Naive thymus-derived CD4-positive, alpha-beta T cell (primary cell): ENCODE results near the gene DMD. TPM values are rescaled to one million over a fixed set of nuclear protein-coding genes. Genes with fewer than 3 reads are reported as not detected.
A peak's percentile ranks its signal among the peaks of the same experiment; 100 is the strongest.

Source experiments
- ATAC-seq: fragments of 150-1000 bp; cut with Tn5 transposase; 2 replicates; pipeline ENCODE4 v1.10.0; 2021; ENCODE audit warnings: mild to moderate bottlenecking, moderate library complexity
- CTCF ChIA-PET: fragments of 350-600 bp; sonication (Branson Sonifier 250); formaldehyde crosslinking; loops from one replicate; lab custom pipeline; 2021; ENCODE audit warnings: antibody characterized with exemption; lab: Charles Lee
- POLR2A ChIA-PET: fragments of 350-600 bp; sonication (Branson Sonifier 250); formaldehyde crosslinking; loops from one replicate; lab custom pipeline; 2021; ENCODE audit warnings: antibody characterized with exemption, inconsistent platforms; lab: Charles Lee
- DNase-seq, 9 donors: peaks; one replicate each; pipeline versions ENCODE4 v3.0.0 to v3.0.0-alpha.2; 2020 to 2022; ENCODE audit warnings: mixed read lengths in 1 of 9
- H3K27ac ChIP-seq: one replicate; pipeline ENCODE4 v1.7.0; 2013; ENCODE audit warnings: mild to moderate bottlenecking, low read depth, low read length, moderate library complexity
- H3K27me3 ChIP-seq, 2 donors: one replicate each; pipeline ENCODE4 v1.7.0; 2013; ENCODE audit warnings: low read length in 2 of 2, mild to moderate bottlenecking in 2 of 2, moderate library complexity in 2 of 2; ENCODE audit not compliant: control insufficient read depth in 2 of 2, insufficient read depth in 2 of 2
- H3K36me3 ChIP-seq, 3 experiments: 1 replicate in 2 of 3; 2 replicates in 1 of 3; pipeline ENCODE4 v1.7.0; 2013; ENCODE audit warnings: low read length in 3 of 3, mild to moderate bottlenecking in 3 of 3, moderate library complexity in 1 of 3; ENCODE audit not compliant: insufficient read depth in 3 of 3, control insufficient read depth in 2 of 3
- H3K4me1 ChIP-seq, 2 donors: one replicate each; pipeline ENCODE4 v1.7.0; 2013; ENCODE audit warnings: low read length in 2 of 2, mild to moderate bottlenecking in 2 of 2, moderate library complexity in 1 of 2; ENCODE audit not compliant: control insufficient read depth in 2 of 2, insufficient read depth in 2 of 2
- H3K4me3 ChIP-seq: 2 replicates; pipeline ENCODE4 v1.7.0; 2013; ENCODE audit warnings: mild to moderate bottlenecking, low read length
- H3K9me3 ChIP-seq, 3 experiments: 1 replicate in 2 of 3; 2 replicates in 1 of 3; pipeline ENCODE4 v1.7.0; 2013; ENCODE audit warnings: low read length in 3 of 3; ENCODE audit not compliant: control insufficient read depth in 2 of 3
- H3K27ac Mint-ChIP-seq, 9 donors: one replicate each; pipeline ENCODE4 v1.8.0; 2020 to 2022; ENCODE audit warnings: mixed read lengths in 9 of 9, mild to moderate bottlenecking in 8 of 9, moderate library complexity in 5 of 9, inconsistent platforms in 2 of 9
- H3K27me3 Mint-ChIP-seq, 5 donors: one replicate each; pipeline ENCODE4 v1.8.0; 2021 to 2022; ENCODE audit warnings: mixed read lengths in 5 of 5, mild to moderate bottlenecking in 1 of 5
- H3K36me3 Mint-ChIP-seq, 5 donors: one replicate each; pipeline ENCODE4 v1.8.0; 2020 to 2022; ENCODE audit warnings: mixed read lengths in 5 of 5, mild to moderate bottlenecking in 3 of 5, inconsistent platforms in 1 of 5
- H3K4me1 Mint-ChIP-seq, 7 donors: one replicate each; pipeline ENCODE4 v1.8.0; 2020 to 2022; ENCODE audit warnings: mixed read lengths in 7 of 7, mild to moderate bottlenecking in 3 of 7, inconsistent platforms in 1 of 7
- H3K4me3 Mint-ChIP-seq, 10 donors: one replicate each; pipeline ENCODE4 v1.8.0; 2020 to 2022; ENCODE audit warnings: mild to moderate bottlenecking in 10 of 10, mixed read lengths in 10 of 10, moderate library complexity in 6 of 10, inconsistent platforms in 2 of 10
- H3K9me3 Mint-ChIP-seq, 11 donors: one replicate each; pipeline ENCODE4 v1.8.0; 2020 to 2022; ENCODE audit warnings: mixed read lengths in 11 of 11, mild to moderate bottlenecking in 4 of 11, inconsistent platforms in 1 of 11, moderate library complexity in 1 of 11
- intact Hi-C, 2 donors: fragments of 100-400 bp; cut with micrococcal nuclease; formaldehyde crosslinking; loops; one replicate each; pipeline ENCODE4 v1.15.1; 2023
- polyA plus RNA-seq, 2 donors: library from polyadenylated mRNA; unstranded; fragments of 300-500 nt; fragmentation: Illumina TruSeq; gene quantifications; one replicate each; pipeline ENCODE4 v1.2.3, GENCODE V29; 2021
- total RNA-seq, 6 experiments: library from RNA in 5 of 6; stranded (reverse) in 5 of 6; gene quantifications; 1 replicate in 5 of 6; 2 replicates in 1 of 6; pipeline ENCODE4 v1.2.3 and lab custom pipeline; 2021 to 2026

DMD gene
- total and polyA plus RNA-seq, 7 experiments from 2014 or later: 0.02 to 4.9 (median 0.28) TPM; not detected in 3

- POLR2A ChIA-PET: no interaction called here
- Mint-ChIP-seq H3K4me1 (no peaks in the 10 kb centered on the region), H3K4me3 (no peak overlapping the region), H3K27ac (no peak overlapping the region), H3K9me3 (no peaks in the 10 kb centered on the region), H3K36me3 (no peaks in the 10 kb centered on the region), H3K27me3 (peaks cover 0 to 2% (median 0%) of the 10 kb centered on the region in 5 donors)
- H3K27ac ChIP-seq: no peak overlapping the region
- no peak for DNase-seq
- H3K27me3 ChIP-seq: no peaks in the 10 kb centered on the region
- no peaks in the 10 kb centered on the region for H3K36me3 ChIP-seq
- no peaks in the 10 kb centered on the region for H3K9me3 ChIP-seq
- no peak overlapping the region for H3K4me3 ChIP-seq
- intact Hi-C loops: no loop called here
- CTCF ChIA-PET: no interaction called here
- no peak for ATAC-seq
- H3K4me1 ChIP-seq: no peaks in the 10 kb centered on the region
Measured at GRCh38 chrX:31236231-31236630, 1975.1 kb downstream of the DMD start.

- DNase-seq: no peak
Measured at GRCh38 chrX:31233941-31234496, 1977.3 kb downstream of the DMD start.

GRCh38 chrX:31232506-31232905 lies 1978.8 kb downstream of the DMD start:
- intact Hi-C loops: no loop called here
- no peaks in the 10 kb centered on the region for H3K4me1 Mint-ChIP-seq
- no peaks in the 10 kb centered on the region for H3K36me3 ChIP-seq
- H3K9me3 Mint-ChIP-seq: peaks cover 0 to 2% (median 0%) of the 10 kb centered on the region in 11 donors
- H3K36me3 Mint-ChIP-seq: no peaks in the 10 kb centered on the region
- no peak overlapping the region for H3K4me3 ChIP-seq
- no peak overlapping the region for H3K27ac Mint-ChIP-seq
- no peaks in the 10 kb centered on the region for H3K27me3 ChIP-seq
- no peak overlapping the region for H3K27ac ChIP-seq
- DNase-seq (no peak), ATAC-seq (no peak)
- POLR2A ChIA-PET: no interaction called here
- CTCF ChIA-PET: no interaction called here
- peaks cover 0 to 2% (median 0%) of the 10 kb centered on the region in 5 donors for H3K27me3 Mint-ChIP-seq
- no peak overlapping the region for H3K4me3 Mint-ChIP-seq
- no peaks in the 10 kb centered on the region for H3K4me1 ChIP-seq
- no peaks in the 10 kb centered on the region for H3K9me3 ChIP-seq

More at GRCh38 chrX:31233941-31234496, 1977.3 kb downstream of the DMD start:
- Histone ChIP-seq H3K4me3 (no peak overlapping the region), H3K27ac (no peak overlapping the region), H3K4me1 (no peaks in the 10 kb centered on the region), H3K36me3 (no peaks in the 10 kb centered on the region), H3K9me3 (no peaks in the 10 kb centered on the region), H3K27me3 (no peaks in the 10 kb centered on the region)
- H3K4me1 Mint-ChIP-seq: no peaks in the 10 kb centered on the region
- no peak overlapping the region for H3K4me3 Mint-ChIP-seq
- no peaks in the 10 kb centered on the region for H3K36me3 Mint-ChIP-seq
- no peak for ATAC-seq
- peaks cover 0 to 2% (median 0%) of the 10 kb centered on the region in 5 donors for H3K27me3 Mint-ChIP-seq
- H3K9me3 Mint-ChIP-seq: peaks cover 0 to 2% (median 0%) of the 10 kb centered on the region in 11 donors
- H3K27ac Mint-ChIP-seq: no peak overlapping the region
- intact Hi-C loops: no loop called here
- ChIA-PET POLR2A (no interaction called here), CTCF (no interaction called here)

- Mint-ChIP-seq H3K36me3 (no peaks in the 10 kb centered on the region), H3K27me3 (peaks cover 0 to 4% (median 0%) of the 10 kb centered on the region in 5 donors), H3K4me1 (no peaks in the 10 kb centered on the region), H3K27ac (no peak overlapping the region), H3K4me3 (no peak overlapping the region), H3K9me3 (peaks cover 0 to 3% (median 0%) of the 10 kb centered on the region in 11 donors)
- Histone ChIP-seq H3K27me3 (no peaks in the 10 kb centered on the region), H3K4me1 (no peaks in the 10 kb centered on the region), H3K4me3 (no peak overlapping the region), H3K36me3 (no peaks in the 10 kb centered on the region), H3K27ac (no peak overlapping the region), H3K9me3 (no peaks in the 10 kb centered on the region)
- CTCF ChIA-PET: no interaction called here
- ATAC-seq: peak; percentile 37
- POLR2A ChIA-PET: no interaction called here
- no peak for DNase-seq
- intact Hi-C loops: no loop called here
Measured at GRCh38 chrX:31228909-31229308, 1982.4 kb downstream of the DMD start.

GRCh38 chrX:31228415-31228832 lies 1982.9 kb downstream of the DMD start:
- H3K36me3 Mint-ChIP-seq: no peaks in the 10 kb centered on the region
- ChIA-PET POLR2A (no interaction called here), CTCF (no interaction called here)
- Histone ChIP-seq H3K4me3 (no peak overlapping the region), H3K36me3 (no peaks in the 10 kb centered on the region), H3K27ac (no peak overlapping the region), H3K27me3 (no peaks in the 10 kb centered on the region), H3K9me3 (no peaks in the 10 kb centered on the region), H3K4me1 (no peaks in the 10 kb centered on the region)
- peaks cover 0 to 4% (median 0%) of the 10 kb centered on the region in 5 donors for H3K27me3 Mint-ChIP-seq
- ATAC-seq (no peak), DNase-seq (no peak)
- intact Hi-C loops: no loop called here
- H3K4me3 Mint-ChIP-seq: no peak overlapping the region
- no peak overlapping the region for H3K27ac Mint-ChIP-seq
- peaks cover 0 to 3% (median 0%) of the 10 kb centered on the region in 11 donors for H3K9me3 Mint-ChIP-seq
- no peaks in the 10 kb centered on the region for H3K4me1 Mint-ChIP-seq

GRCh38 chrX:31227250-31227649 lies 1984.1 kb downstream of the DMD start:
- no peaks in the 10 kb centered on the region for H3K36me3 ChIP-seq
- H3K4me1 ChIP-seq: no peaks in the 10 kb centered on the region
- no peak for DNase-seq
- no peak for ATAC-seq
- ChIA-PET CTCF (no interaction called here), POLR2A (no interaction called here)
- H3K9me3 ChIP-seq: no peaks in the 10 kb centered on the region
- no peak overlapping the region for H3K4me3 ChIP-seq
- Mint-ChIP-seq H3K27me3 (peaks cover 0 to 2% (median 0%) of the 10 kb centered on the region in 5 donors), H3K27ac (no peak overlapping the region), H3K9me3 (peaks cover 0 to 3% (median 0%) of the 10 kb centered on the region in 11 donors), H3K4me3 (no peak overlapping the region), H3K36me3 (no peaks in the 10 kb centered on the region), H3K4me1 (no peaks in the 10 kb centered on the region)
- intact Hi-C loops: no loop called here
- no peaks in the 10 kb centered on the region for H3K27me3 ChIP-seq
- no peak overlapping the region for H3K27ac ChIP-seq

- intact Hi-C loops: no loop called here
- no peak overlapping the region for H3K4me3 Mint-ChIP-seq
- H3K4me1 ChIP-seq: no peaks in the 10 kb centered on the region
- DNase-seq (no peak), ATAC-seq (no peak)
- no peaks in the 10 kb centered on the region for H3K36me3 ChIP-seq
- POLR2A ChIA-PET: no interaction called here
- no peaks in the 10 kb centered on the region for H3K27me3 ChIP-seq
- no peaks in the 10 kb centered on the region for H3K9me3 ChIP-seq
- no peak overlapping the region for H3K27ac ChIP-seq
- peaks cover 0 to 3% (median 0%) of the 10 kb centered on the region in 11 donors for H3K9me3 Mint-ChIP-seq
- CTCF ChIA-PET: no interaction called here
- H3K27me3 Mint-ChIP-seq: peaks cover 0 to 2% (median 0%) of the 10 kb centered on the region in 5 donors
- H3K4me3 ChIP-seq: no peak overlapping the region
- H3K36me3 Mint-ChIP-seq: no peaks in the 10 kb centered on the region
- no peaks in the 10 kb centered on the region for H3K4me1 Mint-ChIP-seq
- H3K27ac Mint-ChIP-seq: no peak overlapping the region
Measured at GRCh38 chrX:31225819-31226218, 1985.5 kb downstream of the DMD start.
